A673 (cell line): ENCODE measurements around the gene NSUN6.

Experiments used
- EZH2 ChIP-seq: fragments of 200-600 bp; sonication (generic); IDR thresholded peaks from 2 replicates; pipeline ENCODE4 v1.6.1; 2017; ENCODE audit warnings: borderline replicate concordance, low read depth, mild to moderate bottlenecking, mixed read lengths, antibody characterized with exemption, low read length; ENCODE audit not compliant: poor library complexity, severe bottlenecking
- TF ChIP-seq, protein P1 (sequence below): fragments of 300-800, 200-600 bp; sonication (generic); conservative IDR thresholded peaks from 2 replicates; pipeline ENCODE4 v1.5.1; 2017; ENCODE audit warnings: low read depth, mild to moderate bottlenecking, antibody characterized with exemption, low read length, moderate library complexity, mixed read lengths

GRCh38 chr10:18551473-18551872, 99.9 kb downstream of the NSUN6 start:
- TF ChIP-seq, protein P1, sequence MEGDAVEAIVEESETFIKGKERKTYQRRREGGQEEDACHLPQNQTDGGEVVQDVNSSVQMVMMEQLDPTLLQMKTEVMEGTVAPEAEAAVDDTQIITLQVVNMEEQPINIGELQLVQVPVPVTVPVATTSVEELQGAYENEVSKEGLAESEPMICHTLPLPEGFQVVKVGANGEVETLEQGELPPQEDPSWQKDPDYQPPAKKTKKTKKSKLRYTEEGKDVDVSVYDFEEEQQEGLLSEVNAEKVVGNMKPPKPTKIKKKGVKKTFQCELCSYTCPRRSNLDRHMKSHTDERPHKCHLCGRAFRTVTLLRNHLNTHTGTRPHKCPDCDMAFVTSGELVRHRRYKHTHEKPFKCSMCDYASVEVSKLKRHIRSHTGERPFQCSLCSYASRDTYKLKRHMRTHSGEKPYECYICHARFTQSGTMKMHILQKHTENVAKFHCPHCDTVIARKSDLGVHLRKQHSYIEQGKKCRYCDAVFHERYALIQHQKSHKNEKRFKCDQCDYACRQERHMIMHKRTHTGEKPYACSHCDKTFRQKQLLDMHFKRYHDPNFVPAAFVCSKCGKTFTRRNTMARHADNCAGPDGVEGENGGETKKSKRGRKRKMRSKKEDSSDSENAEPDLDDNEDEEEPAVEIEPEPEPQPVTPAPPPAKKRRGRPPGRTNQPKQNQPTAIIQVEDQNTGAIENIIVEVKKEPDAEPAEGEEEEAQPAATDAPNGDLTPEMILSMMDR: no peak
- no peak for TF ChIP-seq EZH2
